Measurements from ENCODE around the gene NLRP4. TPM values are rescaled to one million over a fixed set of nuclear protein-coding genes. Genes with fewer than 3 reads are reported as not detected.

NLRP4 gene
- total RNA-seq, 2 donors from 2014 or later = not detected

- H3K27ac ChIP-seq (ENCODE audit: low read depth, low read length) = no peak overlapping the region
- H3K9me3 Mint-ChIP-seq = peaks cover 84% of the 10 kb centered on the region
- H3K9me3 ChIP-seq (ENCODE audit: control insufficient read depth, low read length) = peaks cover 73% of the 10 kb centered on the region
- no peaks in the 10 kb centered on the region for H3K27me3 ChIP-seq (ENCODE audit: control insufficient read depth, insufficient read depth, low read length, poor library complexity, severe bottlenecking)
- DNase-seq = no peak
- no peak overlapping the region for H3K27ac Mint-ChIP-seq
- no peak overlapping the region for H3K4me3 Mint-ChIP-seq
- no peaks in the 10 kb centered on the region for H3K4me1 Mint-ChIP-seq
- WGBS, 2 experiments (ENCODE audit: insufficient coverage in 1 of 2, insufficient read length in 1 of 2) = 75 to 76% methylated on average over 1 of the region's 1 CpG
- no peak for TF ChIP-seq CTCF (conservative IDR thresholded peaks at IDR 0.05)
- H3K4me3 ChIP-seq (ENCODE audit: low read length) = no peak overlapping the region
- peaks cover 1% of the 10 kb centered on the region for H3K27me3 Mint-ChIP-seq (ENCODE audit: insufficient read depth)
- H3K4me1 ChIP-seq (ENCODE audit: control insufficient read depth, insufficient read depth, low read length) = no peaks in the 10 kb centered on the region
- H3K36me3 ChIP-seq (ENCODE audit: control insufficient read depth, insufficient read depth, low read length) = no peaks in the 10 kb centered on the region
- no peak overlapping the region for H3K9ac ChIP-seq (ENCODE audit: extremely low read depth, low read length, poor library complexity, severe bottlenecking)
- H3K36me3 Mint-ChIP-seq (ENCODE audit: low read depth) = no peaks in the 10 kb centered on the region
These were observed 18.8 kb downstream of the NLRP4 start for GRCh38 chr19:55855160-55855559.

GRCh38 chr19:55857149-55857548, 20.8 kb downstream of the NLRP4 start:
- H3K9ac ChIP-seq (ENCODE audit: extremely low read depth, low read length, poor library complexity, severe bottlenecking) = no peak overlapping the region

GRCh38 chr19:55857974-55858373, 21.6 kb downstream of the NLRP4 start:
- H3K4me1 Mint-ChIP-seq = no peaks in the 10 kb centered on the region
- no peak for TF ChIP-seq CTCF (conservative IDR thresholded peaks at IDR 0.05)
- 81 to 86% methylated on average over 22 to 23 of the region's 23 CpGs for WGBS, 2 experiments (ENCODE audit: insufficient coverage in 1 of 2, insufficient read length in 1 of 2)
- DNase-seq = no peak
- no peak overlapping the region for H3K4me3 ChIP-seq (ENCODE audit: low read length)
- no peaks in the 10 kb centered on the region for H3K4me1 ChIP-seq (ENCODE audit: control insufficient read depth, insufficient read depth, low read length)
- no peaks in the 10 kb centered on the region for H3K36me3 ChIP-seq (ENCODE audit: control insufficient read depth, insufficient read depth, low read length)
- no peaks in the 10 kb centered on the region for H3K27me3 ChIP-seq (ENCODE audit: control insufficient read depth, insufficient read depth, low read length, poor library complexity, severe bottlenecking)
- H3K36me3 Mint-ChIP-seq (ENCODE audit: low read depth) = no peaks in the 10 kb centered on the region
- no peak overlapping the region for H3K27ac Mint-ChIP-seq
- peaks cover 87% of the 10 kb centered on the region for H3K9me3 ChIP-seq (ENCODE audit: control insufficient read depth, low read length)
- H3K9me3 Mint-ChIP-seq = peaks cover 91% of the 10 kb centered on the region
- no peak overlapping the region for H3K9ac ChIP-seq (ENCODE audit: extremely low read depth, low read length, poor library complexity, severe bottlenecking)
- H3K27ac ChIP-seq (ENCODE audit: low read depth, low read length) = no peak overlapping the region
- H3K27me3 Mint-ChIP-seq (ENCODE audit: insufficient read depth) = peaks cover 1% of the 10 kb centered on the region
- no peak overlapping the region for H3K4me3 Mint-ChIP-seq

More at GRCh38 chr19:55857149-55857548, 20.8 kb downstream of the NLRP4 start:
- H3K4me1 ChIP-seq (ENCODE audit: control insufficient read depth, insufficient read depth, low read length) = no peaks in the 10 kb centered on the region
- 67 to 88% methylated on average over 2 to 4 of the region's 4 CpGs for WGBS, 2 experiments (ENCODE audit: insufficient coverage in 1 of 2, insufficient read length in 1 of 2)
- Mint-ChIP-seq H3K27me3 (ENCODE audit: insufficient read depth) (peaks cover 1% of the 10 kb centered on the region), H3K4me3 (no peak overlapping the region), H3K9me3 (peaks cover 95% of the 10 kb centered on the region), H3K27ac (no peak overlapping the region), H3K4me1 (no peaks in the 10 kb centered on the region), H3K36me3 (ENCODE audit: low read depth) (no peaks in the 10 kb centered on the region)
- H3K9me3 ChIP-seq (ENCODE audit: control insufficient read depth, low read length) = peaks cover 85% of the 10 kb centered on the region
- no peak for TF ChIP-seq CTCF (conservative IDR thresholded peaks at IDR 0.05)
- no peak overlapping the region for H3K27ac ChIP-seq (ENCODE audit: low read depth, low read length)
- H3K4me3 ChIP-seq (ENCODE audit: low read length) = peak overlapping the region; percentile 34
- no peak for DNase-seq
- H3K36me3 ChIP-seq (ENCODE audit: control insufficient read depth, insufficient read depth, low read length) = no peaks in the 10 kb centered on the region
- H3K27me3 ChIP-seq (ENCODE audit: control insufficient read depth, insufficient read depth, low read length, poor library complexity, severe bottlenecking) = no peaks in the 10 kb centered on the region
